Upper lobe of right lung (tissue), 1 donor: ENCODE results near the gene USP43. TPM values are rescaled to one million over a fixed set of nuclear protein-coding genes. Genes with fewer than 3 reads are reported as not detected.

ENCODE experiments used
- ATAC-seq: fragments of 200-7000 bp; cut with Tn5 transposase; one replicate; pipeline ENCODE4 v1.9.1; 2020; ENCODE audit warnings: mild to moderate bottlenecking, moderate library complexity
- DNase-seq: peaks from one replicate; pipeline ENCODE4 v3.0.0-alpha.2; 2020
- H3K27ac ChIP-seq: fragments of 200-600 bp; one replicate; pipeline ENCODE4 v1.8.0; 2022
- H3K27me3 ChIP-seq: fragments of 200-600 bp; one replicate; pipeline ENCODE4 v1.8.0; 2022; ENCODE audit warnings: mild to moderate bottlenecking
- H3K36me3 ChIP-seq: fragments of 200-600 bp; one replicate; pipeline ENCODE4 v1.8.0; 2022
- H3K4me1 ChIP-seq: fragments of 200-600 bp; one replicate; pipeline ENCODE4 v1.8.0; 2022
- H3K4me3 ChIP-seq: fragments of 200-600 bp; one replicate; pipeline ENCODE4 v1.8.0; 2022; ENCODE audit warnings: mild to moderate bottlenecking
- H3K9me3 ChIP-seq: fragments of 200-600 bp; one replicate; pipeline ENCODE4 v1.8.0; 2022
- CTCF ChIP-seq: fragments of 200-600 bp; IDR thresholded peaks from one replicate; pipeline ENCODE4 v1.8.0; 2022; ENCODE audit warnings: antibody characterized with exemption
- intact Hi-C: fragments of 100-400 bp; cut with DNase I; formaldehyde crosslinking; loops from one replicate; pipeline ENCODE4 v1.11.0; 2022
- total RNA-seq: library from RNA; stranded (reverse); fragmentation: NEBNext Ultra II Directional; extraction: Animal tissue kit (Norgen Biotek cat#: 25700); gene quantifications from one replicate; pipeline ENCODE4 v1.2.1, GENCODE V29; 2021
- donor health status: DM: no; HTN: yes; CAD: no; lungs with severe emphysema.

USP43 gene
- total RNA-seq, 1 donor from 2014 or later = 4.3 TPM

GRCh38 chr17:9729735-9730420 lies 84.6 kb downstream of the USP43 start:
- Histone ChIP-seq H3K27ac (no peak overlapping the region), H3K4me1 (no peaks in the 10 kb centered on the region), H3K9me3 (no peaks in the 10 kb centered on the region), H3K27me3 (no peaks in the 10 kb centered on the region), H3K36me3 (no peaks in the 10 kb centered on the region), H3K4me3 (no peak overlapping the region)
- no peak for TF ChIP-seq CTCF
- DNase-seq = no peak
- no peak for ATAC-seq
- intact Hi-C loops = no loop called here

- Histone ChIP-seq H3K27me3 (peaks cover 26% of the 10 kb centered on the region), H3K4me3 (no peak overlapping the region), H3K36me3 (no peaks in the 10 kb centered on the region), H3K9me3 (no peaks in the 10 kb centered on the region), H3K27ac (no peak overlapping the region), H3K4me1 (no peaks in the 10 kb centered on the region)
- no peak for TF ChIP-seq CTCF
- DNase-seq (no peak), ATAC-seq (no peak)
- intact Hi-C loops = no loop called here
Measured at GRCh38 chr17:9750524-9750923, 105.2 kb downstream of the USP43 start.

DNA sequence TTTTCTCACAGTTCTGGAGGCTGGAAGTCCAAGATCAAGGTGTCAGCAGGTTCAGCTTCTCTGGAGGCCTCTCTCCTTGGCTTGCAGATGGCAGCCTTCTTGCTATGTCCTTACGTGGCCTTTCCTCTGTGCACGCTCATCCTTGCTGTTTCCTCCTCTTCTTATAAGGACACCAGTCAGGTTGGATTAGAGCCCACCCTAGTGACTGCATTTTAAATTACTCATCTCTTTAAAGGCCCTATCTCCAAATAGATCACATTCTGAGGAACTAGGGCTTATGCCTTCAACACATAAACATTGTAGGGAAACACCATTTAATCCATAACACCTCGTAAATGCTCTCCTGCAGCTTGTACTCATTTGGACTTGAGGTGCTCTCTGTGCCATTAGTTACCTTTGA lies 109.8 kb downstream of the USP43 start:
- Histone ChIP-seq H3K9me3 (no peaks in the 10 kb centered on the region), H3K4me1 (no peaks in the 10 kb centered on the region), H3K27ac (no peak overlapping the region), H3K27me3 (peaks cover 29% of the 10 kb centered on the region), H3K4me3 (no peak overlapping the region), H3K36me3 (no peaks in the 10 kb centered on the region)
- no peak for DNase-seq
- TF ChIP-seq CTCF = no peak
- no peak for ATAC-seq
- intact Hi-C loops = no loop called here

DNA sequence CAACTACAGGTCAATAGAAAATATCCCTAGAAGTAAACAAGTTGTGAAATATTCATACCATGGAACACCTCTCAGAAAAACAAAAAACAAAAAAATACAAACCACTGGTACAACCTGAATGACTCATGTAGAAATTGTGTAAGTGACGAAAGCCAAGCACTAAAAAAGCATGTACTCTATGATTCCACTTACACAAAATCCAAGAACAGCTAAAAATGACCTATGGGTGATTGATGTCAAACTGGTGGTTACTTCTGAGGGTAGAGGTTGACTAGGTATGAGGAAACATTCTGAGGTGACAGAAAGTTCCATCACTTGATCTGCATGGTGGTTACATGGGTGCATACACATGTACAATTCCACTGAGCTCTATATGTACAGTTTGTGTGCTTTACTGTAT lies 114.9 kb downstream of the USP43 start:
- no peak overlapping the region for H3K27ac ChIP-seq
- no peak for TF ChIP-seq CTCF
- no peaks in the 10 kb centered on the region for H3K9me3 ChIP-seq
- intact Hi-C loops = no loop called here
- DNase-seq (no peak), ATAC-seq (no peak)
- peaks cover 18% of the 10 kb centered on the region for H3K27me3 ChIP-seq
- H3K4me3 ChIP-seq = no peak overlapping the region
- H3K36me3 ChIP-seq = no peaks in the 10 kb centered on the region
- no peaks in the 10 kb centered on the region for H3K4me1 ChIP-seq

DNA sequence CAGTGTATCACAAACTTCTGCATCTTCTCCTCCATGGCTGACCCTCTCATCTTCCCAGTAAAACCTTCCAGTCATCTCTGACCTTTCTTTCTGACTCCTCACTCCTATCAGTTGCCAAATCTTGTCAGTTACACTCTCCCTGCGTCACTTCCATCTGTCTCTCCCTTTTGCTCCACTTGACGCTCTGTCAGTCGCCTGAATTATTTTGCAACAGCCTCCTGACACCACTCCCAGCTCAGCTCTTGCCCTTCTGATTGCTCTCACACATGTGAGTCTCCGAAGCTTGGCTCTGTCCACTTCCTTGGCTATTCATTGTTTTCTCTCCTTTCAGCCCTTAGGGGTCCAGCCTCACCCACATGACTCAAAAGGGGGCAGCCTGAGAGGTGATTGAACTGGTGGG lies 118.3 kb downstream of the USP43 start:
- Histone ChIP-seq H3K4me1 (no peaks in the 10 kb centered on the region), H3K27ac (no peak overlapping the region), H3K9me3 (no peaks in the 10 kb centered on the region), H3K4me3 (no peak overlapping the region), H3K36me3 (no peaks in the 10 kb centered on the region), H3K27me3 (peaks cover 10% of the 10 kb centered on the region)
- intact Hi-C loops = no loop called here
- peak; percentile 34 for ATAC-seq
- TF ChIP-seq CTCF = no peak
- no peak for DNase-seq

- Histone ChIP-seq H3K36me3 (no peaks in the 10 kb centered on the region), H3K4me1 (no peaks in the 10 kb centered on the region), H3K27ac (no peak overlapping the region), H3K9me3 (no peaks in the 10 kb centered on the region), H3K4me3 (no peak overlapping the region), H3K27me3 (peaks cover 5% of the 10 kb centered on the region)
- intact Hi-C loops = no loop called here
- ATAC-seq = no peak
- no peak for DNase-seq
- no peak for TF ChIP-seq CTCF
Measured at GRCh38 chr17:9765322-9765721, 120.0 kb downstream of the USP43 start.
